ENCODE results near the gene STXBP3.

The STXBP3 gene

DNA sequence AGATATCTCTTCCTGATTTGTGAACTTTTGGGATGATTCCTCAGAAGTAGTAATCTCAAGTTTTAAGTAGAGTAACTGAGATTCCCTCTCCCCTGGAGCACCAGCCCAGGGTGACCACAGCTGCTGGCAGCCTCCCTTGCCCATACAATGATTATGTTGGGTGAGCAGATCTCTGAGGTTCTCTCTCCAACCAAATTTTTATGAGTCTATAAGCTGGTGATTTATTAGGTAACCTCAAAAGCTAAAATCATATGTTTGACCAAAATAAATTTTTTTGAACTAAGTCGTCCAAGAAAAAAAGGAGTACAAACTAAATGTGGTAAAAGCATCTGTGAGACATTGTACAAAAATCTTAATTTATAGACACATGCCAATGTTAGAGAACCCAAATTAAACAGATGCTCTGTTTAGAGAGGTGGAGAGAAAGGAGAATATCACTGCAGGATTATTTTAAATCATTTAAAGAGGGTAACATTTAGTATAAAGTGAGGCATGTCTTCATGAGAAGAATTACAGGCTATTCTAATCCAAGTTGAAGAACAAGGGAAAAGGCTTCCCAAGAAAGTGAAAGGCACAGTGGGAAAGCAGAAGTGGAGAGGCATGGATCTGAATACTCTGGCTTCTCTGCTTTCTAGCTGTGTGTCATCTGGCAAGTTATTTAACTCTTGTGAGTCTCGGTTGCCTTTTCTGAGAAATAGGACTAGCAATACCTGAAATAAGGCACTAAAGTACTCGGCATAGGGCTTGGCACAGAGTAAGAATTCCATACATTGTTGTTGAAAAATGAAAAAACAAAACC is 107.9 kb downstream of the STXBP3 start:
- no peak for TF ChIP-seq ZFX (IDR thresholded peaks at IDR 0.05)
- TF ChIP-seq CTCF (conservative IDR thresholded peaks at IDR 0.05), result no peak

DNA sequence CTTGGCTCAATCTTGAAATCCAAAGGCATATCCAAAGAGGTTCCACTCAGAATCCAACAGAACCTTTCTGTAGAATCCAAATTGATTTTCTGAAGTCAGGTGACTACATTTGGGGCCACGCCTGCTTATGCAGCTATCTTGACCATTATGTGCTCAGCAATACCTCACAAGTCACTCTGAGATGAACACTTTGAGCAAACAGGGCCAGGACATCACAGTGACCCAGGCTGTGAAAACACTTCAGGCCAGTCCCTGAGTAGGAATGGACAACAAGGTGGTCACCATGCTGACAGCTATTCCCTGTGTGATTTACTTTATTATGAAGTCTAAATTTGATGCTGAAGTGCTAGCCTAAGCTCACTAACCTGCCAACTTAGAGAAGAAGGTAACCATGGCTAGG is 110.5 kb downstream of the STXBP3 start, which contains the start of gene AKNAD1:
TSS of gene AKNAD1 (minus strand) at position 101 of the 400 bp plus-strand sequence. CDS start 4,430 bp downstream, outside the sequence.
- TF ChIP-seq CTCF (conservative IDR thresholded peaks at IDR 0.05) (no peak), ZFX (IDR thresholded peaks at IDR 0.05) (no peak)
- no peak within 1 kb of the TSS for H3K27ac ChIP-seq

More for the DNA sequence above, 107.9 kb downstream of the STXBP3 start:
- H3K27ac ChIP-seq, result no peak overlapping the region

GRCh38 chr1:108858230-108858950 is 111.9 kb downstream of the STXBP3 start:
- no peak for TF ChIP-seq ZFX (IDR thresholded peaks at IDR 0.05)
- TF ChIP-seq CTCF (conservative IDR thresholded peaks at IDR 0.05), result no peak
- no peak overlapping the region for H3K27ac ChIP-seq
